Middle frontal gyrus (tissue), 1 donor: Measurements from ENCODE around the gene NTF3.

ENCODE experiments used
- DNase-seq: peaks from one replicate; pipeline ENCODE4 v3.0.0-alpha.2; 2015; ENCODE audit warnings: low spot score; ENCODE audit errors: extremely low spot score

NTF3 gene

GRCh38 chr12:5430641-5431603 lies 986 bp upstream of the NTF3 start:
- no peak for DNase-seq

- no peak for DNase-seq
Measured at GRCh38 chr12:5433081-5433844, 1.4 kb downstream of the NTF3 start.

- no peak for DNase-seq
Measured at GRCh38 chr12:5433845-5434646, 2.1 kb downstream of the NTF3 start.

GRCh38 chr12:5434647-5435560 lies 3.0 kb downstream of the NTF3 start:
- DNase-seq, result no peak

- no peak for DNase-seq
Measured at GRCh38 chr12:5437182-5437583, 5.3 kb downstream of the NTF3 start.

- DNase-seq, result no peak
Measured at GRCh38 chr12:5437589-5437988, 5.7 kb downstream of the NTF3 start.

- no peak for DNase-seq
Measured at GRCh38 chr12:5438671-5439200, 6.8 kb downstream of the NTF3 start.

GRCh38 chr12:5439371-5439771 lies 7.5 kb downstream of the NTF3 start:
- no peak for DNase-seq

GRCh38 chr12:5439788-5440300 lies 7.9 kb downstream of the NTF3 start:
- no peak for DNase-seq

- no peak for DNase-seq
Measured at GRCh38 chr12:5440978-5441377, 9.1 kb downstream of the NTF3 start.

- DNase-seq, result no peak
Measured at GRCh38 chr12:5441497-5442236, 9.8 kb downstream of the NTF3 start.

GRCh38 chr12:5442251-5443006 lies 10.5 kb downstream of the NTF3 start:
- no peak for DNase-seq

GRCh38 chr12:5444520-5444919 lies 12.6 kb downstream of the NTF3 start:
- no peak for DNase-seq

GRCh38 chr12:5447320-5447719 lies 15.4 kb downstream of the NTF3 start:
- no peak for DNase-seq

GRCh38 chr12:5451251-5451650 lies 19.3 kb downstream of the NTF3 start:
- DNase-seq, result no peak

GRCh38 chr12:5452569-5452968 lies 20.7 kb downstream of the NTF3 start:
- DNase-seq, result no peak

GRCh38 chr12:5453466-5453865 lies 21.6 kb downstream of the NTF3 start:
- DNase-seq, result no peak

GRCh38 chr12:5455045-5455444 lies 23.1 kb downstream of the NTF3 start:
- no peak for DNase-seq

- no peak for DNase-seq
Measured at GRCh38 chr12:5456030-5456429, 24.1 kb downstream of the NTF3 start.
